Measurements from ENCODE around the gene KLF4. TPM values are rescaled to one million over a fixed set of nuclear protein-coding genes. Genes with fewer than 3 reads are reported as not detected.

KLF4 gene
- total RNA-seq, 1 experiment from 2014 or later: 5.2 TPM

DNA sequence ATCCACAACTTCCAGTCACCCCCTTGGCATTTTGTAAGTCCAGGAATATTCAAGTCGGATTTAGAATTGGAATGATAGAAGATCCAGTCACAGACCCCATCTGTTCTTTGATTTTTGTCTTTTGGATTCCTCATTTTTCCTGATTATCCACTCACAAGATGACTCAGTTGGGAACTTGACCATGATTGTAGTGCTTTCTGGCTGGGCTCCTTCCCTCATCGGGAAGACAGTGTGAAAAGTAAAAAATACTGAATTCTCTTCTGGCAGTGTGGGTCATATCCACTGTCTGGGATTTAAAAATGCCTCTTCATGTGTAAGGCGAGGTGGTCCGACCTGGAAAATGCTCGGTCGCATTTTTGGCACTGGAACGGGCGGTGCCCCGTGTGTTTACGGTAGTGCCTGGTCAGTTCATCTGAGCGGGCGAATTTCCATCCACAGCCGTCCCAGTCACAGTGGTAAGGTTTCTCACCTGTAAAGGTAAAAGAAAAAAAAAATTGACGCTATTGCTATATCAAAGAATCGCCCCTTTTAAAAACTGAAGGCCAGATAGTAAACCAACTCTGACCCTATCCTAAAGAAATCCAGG, 4.0 kb downstream of the KLF4 start:
- in situ Hi-C loops (cut with HindIII; ENCODE audit: low pct_unique_long_range_greater_than_20kb, low sequenced_read_pairs): no loop called here
- no peaks in the 10 kb centered on the region for H3K27me3 ChIP-seq (ENCODE audit: control insufficient read depth, insufficient read depth, low read length)
- intact Hi-C loops (cut with micrococcal nuclease; ENCODE audit: unreplicated experiment): loop anchor here (10.0 kb wide), 1 partner anchor 61 kb away; no protein-coding TSS in a partner anchor
- H3K4me1 ChIP-seq (ENCODE audit: control insufficient read depth, insufficient read depth, low read length): no peaks in the 10 kb centered on the region; the same call in 1 of the 2 replicates
- no peak overlapping the region for H3K27ac ChIP-seq (ENCODE audit: low read length)
- H3K9me3 ChIP-seq (ENCODE audit: control insufficient read depth, insufficient read depth, low read depth, low read length): no peaks in the 10 kb centered on the region
- TF ChIP-seq, protein P1, sequence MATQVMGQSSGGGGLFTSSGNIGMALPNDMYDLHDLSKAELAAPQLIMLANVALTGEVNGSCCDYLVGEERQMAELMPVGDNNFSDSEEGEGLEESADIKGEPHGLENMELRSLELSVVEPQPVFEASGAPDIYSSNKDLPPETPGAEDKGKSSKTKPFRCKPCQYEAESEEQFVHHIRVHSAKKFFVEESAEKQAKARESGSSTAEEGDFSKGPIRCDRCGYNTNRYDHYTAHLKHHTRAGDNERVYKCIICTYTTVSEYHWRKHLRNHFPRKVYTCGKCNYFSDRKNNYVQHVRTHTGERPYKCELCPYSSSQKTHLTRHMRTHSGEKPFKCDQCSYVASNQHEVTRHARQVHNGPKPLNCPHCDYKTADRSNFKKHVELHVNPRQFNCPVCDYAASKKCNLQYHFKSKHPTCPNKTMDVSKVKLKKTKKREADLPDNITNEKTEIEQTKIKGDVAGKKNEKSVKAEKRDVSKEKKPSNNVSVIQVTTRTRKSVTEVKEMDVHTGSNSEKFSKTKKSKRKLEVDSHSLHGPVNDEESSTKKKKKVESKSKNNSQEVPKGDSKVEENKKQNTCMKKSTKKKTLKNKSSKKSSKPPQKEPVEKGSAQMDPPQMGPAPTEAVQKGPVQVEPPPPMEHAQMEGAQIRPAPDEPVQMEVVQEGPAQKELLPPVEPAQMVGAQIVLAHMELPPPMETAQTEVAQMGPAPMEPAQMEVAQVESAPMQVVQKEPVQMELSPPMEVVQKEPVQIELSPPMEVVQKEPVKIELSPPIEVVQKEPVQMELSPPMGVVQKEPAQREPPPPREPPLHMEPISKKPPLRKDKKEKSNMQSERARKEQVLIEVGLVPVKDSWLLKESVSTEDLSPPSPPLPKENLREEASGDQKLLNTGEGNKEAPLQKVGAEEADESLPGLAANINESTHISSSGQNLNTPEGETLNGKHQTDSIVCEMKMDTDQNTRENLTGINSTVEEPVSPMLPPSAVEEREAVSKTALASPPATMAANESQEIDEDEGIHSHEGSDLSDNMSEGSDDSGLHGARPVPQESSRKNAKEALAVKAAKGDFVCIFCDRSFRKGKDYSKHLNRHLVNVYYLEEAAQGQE (IDR thresholded peaks at IDR 0.05; ENCODE audit: insufficient read depth in 1 of 2, low read depth in 2 of 2, low read length in 1 of 2): no peak
- no peak for TF ChIP-seq SIN3A (IDR thresholded peaks at IDR 0.05; ENCODE audit: borderline replicate concordance, insufficient read depth, low read depth, low read length)
- TF ChIP-seq TCF7L2 (IDR thresholded peaks at IDR 0.05; ENCODE audit: low read depth, low read length): no peak
- no peak for TF ChIP-seq POLR2AphosphoS5 (IDR thresholded peaks at IDR 0.05; ENCODE audit: low read depth, low read length)
- TF ChIP-seq, protein P2, sequence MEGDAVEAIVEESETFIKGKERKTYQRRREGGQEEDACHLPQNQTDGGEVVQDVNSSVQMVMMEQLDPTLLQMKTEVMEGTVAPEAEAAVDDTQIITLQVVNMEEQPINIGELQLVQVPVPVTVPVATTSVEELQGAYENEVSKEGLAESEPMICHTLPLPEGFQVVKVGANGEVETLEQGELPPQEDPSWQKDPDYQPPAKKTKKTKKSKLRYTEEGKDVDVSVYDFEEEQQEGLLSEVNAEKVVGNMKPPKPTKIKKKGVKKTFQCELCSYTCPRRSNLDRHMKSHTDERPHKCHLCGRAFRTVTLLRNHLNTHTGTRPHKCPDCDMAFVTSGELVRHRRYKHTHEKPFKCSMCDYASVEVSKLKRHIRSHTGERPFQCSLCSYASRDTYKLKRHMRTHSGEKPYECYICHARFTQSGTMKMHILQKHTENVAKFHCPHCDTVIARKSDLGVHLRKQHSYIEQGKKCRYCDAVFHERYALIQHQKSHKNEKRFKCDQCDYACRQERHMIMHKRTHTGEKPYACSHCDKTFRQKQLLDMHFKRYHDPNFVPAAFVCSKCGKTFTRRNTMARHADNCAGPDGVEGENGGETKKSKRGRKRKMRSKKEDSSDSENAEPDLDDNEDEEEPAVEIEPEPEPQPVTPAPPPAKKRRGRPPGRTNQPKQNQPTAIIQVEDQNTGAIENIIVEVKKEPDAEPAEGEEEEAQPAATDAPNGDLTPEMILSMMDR (IDR thresholded peaks at IDR 0.05): no peak
- DNase-seq (ENCODE audit: low read depth, low spot score) (no peak), ATAC-seq (no peak)
- peak overlapping the region in 1 of 2 experiments; percentile 26; a peak in 2 of 4 replicates for H3K4me3 ChIP-seq (ENCODE audit: low read depth in 2 of 2, low read length in 2 of 2)
- ChIA-PET CTCF (no interaction called here), POLR2A (no interaction called here)
- no peaks in the 10 kb centered on the region; the same call in 1 of the 2 replicates for H3K36me3 ChIP-seq (ENCODE audit: control insufficient read depth, insufficient read depth, low read length)
- no TSS peak for BruUV-seq (replicated peaks)

DNA sequence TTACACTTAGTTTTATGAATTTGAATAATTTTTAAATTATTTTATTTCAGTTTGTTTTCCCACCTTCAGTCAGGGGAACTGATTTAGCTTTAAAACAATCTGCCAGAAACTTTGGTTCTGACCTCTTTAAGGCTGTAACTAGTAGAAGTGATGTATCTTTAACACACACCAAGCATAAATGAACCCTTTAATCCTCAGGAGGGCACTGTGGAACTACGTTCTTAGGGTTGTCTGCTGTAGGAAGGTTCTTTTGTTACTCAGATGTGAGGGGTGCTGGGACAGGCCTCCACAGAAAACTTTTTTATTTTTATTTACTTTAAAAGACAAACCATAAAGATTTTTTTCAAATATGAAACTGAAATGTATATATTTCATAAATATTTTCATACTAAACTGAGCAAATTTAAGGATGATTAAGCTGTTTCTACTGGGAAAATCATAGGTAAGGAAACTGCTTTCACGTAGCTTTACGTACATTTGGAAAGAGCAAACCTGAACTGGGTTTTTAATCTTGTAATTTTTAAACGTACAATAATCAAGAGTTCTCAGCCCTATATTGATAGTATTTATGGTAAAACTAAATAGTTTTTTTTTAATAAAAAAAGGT, 5.3 kb downstream of the KLF4 start:
- no peaks in the 10 kb centered on the region; the same call in 1 of the 2 replicates for H3K36me3 ChIP-seq (ENCODE audit: control insufficient read depth, insufficient read depth, low read length)
- H3K9me3 ChIP-seq (ENCODE audit: control insufficient read depth, insufficient read depth, low read depth, low read length): no peaks in the 10 kb centered on the region
- H3K4me1 ChIP-seq (ENCODE audit: control insufficient read depth, insufficient read depth, low read length): no peaks in the 10 kb centered on the region
- DNase-seq (ENCODE audit: low read depth, low spot score) (no peak), ATAC-seq (peak; percentile 63; the same call in 1 of the 2 replicates)
- in situ Hi-C loops (cut with HindIII; ENCODE audit: low pct_unique_long_range_greater_than_20kb, low sequenced_read_pairs): no loop called here
- intact Hi-C loops (cut with micrococcal nuclease; ENCODE audit: unreplicated experiment): loop anchor here (5.0 to 10.0 kb wide), 2 partner anchors 59 to 1083 kb away; no protein-coding TSS in a partner anchor
- no peak overlapping the region for H3K27ac ChIP-seq (ENCODE audit: low read length)
- ChIA-PET POLR2A (no interaction called here), CTCF (no interaction called here)
- H3K4me3 ChIP-seq (ENCODE audit: low read depth in 2 of 2, low read length in 2 of 2): no peak overlapping the region
- TF ChIP-seq POLR2AphosphoS5 (IDR thresholded peaks at IDR 0.05; ENCODE audit: low read depth, low read length): no peak
- TF ChIP-seq, protein P1 (IDR thresholded peaks at IDR 0.05; ENCODE audit: insufficient read depth in 1 of 2, low read depth in 2 of 2, low read length in 1 of 2): no peak
- no peak for TF ChIP-seq TCF7L2 (IDR thresholded peaks at IDR 0.05; ENCODE audit: low read depth, low read length)
- TF ChIP-seq, protein P2 (IDR thresholded peaks at IDR 0.05): peak; percentile 66; the same call in 1 of the 2 replicates
- no peak for TF ChIP-seq SIN3A (IDR thresholded peaks at IDR 0.05; ENCODE audit: borderline replicate concordance, insufficient read depth, low read depth, low read length)
- no TSS peak for BruUV-seq (replicated peaks)
- no peaks in the 10 kb centered on the region for H3K27me3 ChIP-seq (ENCODE audit: control insufficient read depth, insufficient read depth, low read length)

Data from Panc1 (cell line).